Neural progenitor cell (in vitro differentiated cells): ENCODE measurements around the gene MINDY3. TPM values are rescaled to one million over a fixed set of nuclear protein-coding genes. Genes with fewer than 3 reads are reported as not detected.
"Not testable (repeated sequence)": the region's sequence is repeated elsewhere in the genome, so short reads cannot be mapped to it uniquely, and the experiment has no call there.

Experiments used
- DNase-seq: peaks from one replicate; pipeline ENCODE4 v3.0.0-alpha.2; 2016; ENCODE audit warnings: low spot score
- H2AFZ ChIP-seq: fragments of 200-600 bp; sonication (generic); replicated peaks from 2 replicates; pipeline ENCODE4 v1.6.1; 2016; ENCODE audit warnings: antibody characterized with exemption
- H3F3A ChIP-seq: fragments of 200-600 bp; sonication (generic); 2 replicates; pipeline ENCODE4 v1.6.1; 2016; ENCODE audit warnings: antibody characterized with exemption, low read depth
- H3K27ac ChIP-seq: fragments of 200-600 bp; sonication (generic); 2 replicates; pipeline ENCODE4 v1.5.1; 2016; ENCODE audit warnings: mild to moderate bottlenecking
- H3K27me3 ChIP-seq: fragments of 200-600 bp; sonication (generic); 2 replicates; pipeline ENCODE4 v1.6.1; 2016; ENCODE audit warnings: mild to moderate bottlenecking, moderate library complexity
- H3K36me3 ChIP-seq: fragments of 200-600 bp; sonication (generic); 2 replicates; pipeline ENCODE4 v1.5.1; 2016
- H3K4me1 ChIP-seq: fragments of 200-600 bp; sonication (generic); 2 replicates; pipeline ENCODE4 v1.6.1; 2016; ENCODE audit warnings: mixed run types
- H3K4me2 ChIP-seq: fragments of 200-600 bp; sonication (generic); 2 replicates; pipeline ENCODE4 v1.6.1; 2016
- H3K4me3 ChIP-seq: fragments of 200-600 bp; sonication (generic); 2 replicates; pipeline ENCODE4 v1.5.1; 2016
- H3K79me2 ChIP-seq: fragments of 200-600 bp; sonication (generic); 2 replicates; pipeline ENCODE4 v1.6.1; 2016; ENCODE audit warnings: low read depth
- H3K9ac ChIP-seq: fragments of 200-600 bp; sonication (generic); 2 replicates; pipeline ENCODE4 v1.6.1; 2016
- H3K9me3 ChIP-seq: fragments of 200-600 bp; sonication (generic); 2 replicates; pipeline ENCODE4 v1.5.1; 2016; ENCODE audit warnings: low read depth
- H4K20me1 ChIP-seq: fragments of 200-600 bp; sonication (generic); 2 replicates; pipeline ENCODE4 v1.6.1; 2016; ENCODE audit warnings: low read depth
- H3K27ac Mint-ChIP-seq: 3 replicates; pipeline ENCODE4 v1.8.0; 2021; ENCODE audit warnings: mixed read lengths
- H3K27me3 Mint-ChIP-seq: 2 replicates; pipeline ENCODE4 v1.8.0; 2022; ENCODE audit warnings: low read depth, mild to moderate bottlenecking, inconsistent platforms, moderate library complexity, mixed read lengths; ENCODE audit not compliant: insufficient read depth
- H3K36me3 Mint-ChIP-seq: 3 replicates; pipeline ENCODE4 v1.8.0; 2021; ENCODE audit warnings: mixed read lengths
- H3K4me1 Mint-ChIP-seq: 3 replicates; pipeline ENCODE4 v1.8.0; 2021; ENCODE audit warnings: mixed read lengths
- H3K4me3 Mint-ChIP-seq: 3 replicates; pipeline ENCODE4 v1.8.0; 2021; ENCODE audit warnings: mild to moderate bottlenecking, moderate library complexity, mixed read lengths
- H3K9me3 Mint-ChIP-seq: 3 replicates; pipeline ENCODE4 v1.8.0; 2020; ENCODE audit warnings: mixed read lengths
- EZH2 ChIP-seq: fragments of 200-600 bp; sonication (generic); IDR thresholded peaks from 2 replicates; pipeline ENCODE4 v1.6.1; 2017; ENCODE audit warnings: antibody characterized with exemption, mild to moderate bottlenecking, moderate library complexity
- EZH2phosphoT487 ChIP-seq: fragments of 200-600 bp; sonication (generic); IDR thresholded peaks from 2 replicates; pipeline ENCODE4 v1.6.1; 2017; ENCODE audit warnings: antibody characterized with exemption
- total RNA-seq: library from RNA; depleted of rRNA; stranded (reverse); fragments of >200 nt; gene quantifications from 2 replicates; pipeline ENCODE4 v1.2.3, GENCODE V29; 2015; ENCODE audit warnings: low replicate concordance
- TF ChIP-seq, protein P1 (sequence below): fragments of 200-600 bp; sonication (generic); IDR thresholded peaks from 2 replicates; pipeline ENCODE4 v1.5.1; 2017; ENCODE audit warnings: antibody characterized with exemption, mild to moderate bottlenecking

The MINDY3 gene
- total RNA-seq, 1 donor from 2014 or later: 28.2 TPM

- no peak overlapping the region for H3K4me3 Mint-ChIP-seq
- H3K4me3 ChIP-seq: no peak overlapping the region
- H3K9ac ChIP-seq: no peak overlapping the region
- no peaks in the 10 kb centered on the region for H3K79me2 ChIP-seq
- DNase-seq: no peak
- H3K36me3 ChIP-seq: no peaks in the 10 kb centered on the region
- peaks cover 25% of the 10 kb centered on the region for H3K36me3 Mint-ChIP-seq
- no peaks in the 10 kb centered on the region for H4K20me1 ChIP-seq
- no peaks in the 10 kb centered on the region for H3K4me1 ChIP-seq
- H3K27me3 Mint-ChIP-seq: no peaks in the 10 kb centered on the region
- no peak overlapping the region for H3K4me2 ChIP-seq
- no peaks in the 10 kb centered on the region for H3F3A ChIP-seq
- no peaks in the 10 kb centered on the region for H3K27me3 ChIP-seq
- TF ChIP-seq, protein P1, sequence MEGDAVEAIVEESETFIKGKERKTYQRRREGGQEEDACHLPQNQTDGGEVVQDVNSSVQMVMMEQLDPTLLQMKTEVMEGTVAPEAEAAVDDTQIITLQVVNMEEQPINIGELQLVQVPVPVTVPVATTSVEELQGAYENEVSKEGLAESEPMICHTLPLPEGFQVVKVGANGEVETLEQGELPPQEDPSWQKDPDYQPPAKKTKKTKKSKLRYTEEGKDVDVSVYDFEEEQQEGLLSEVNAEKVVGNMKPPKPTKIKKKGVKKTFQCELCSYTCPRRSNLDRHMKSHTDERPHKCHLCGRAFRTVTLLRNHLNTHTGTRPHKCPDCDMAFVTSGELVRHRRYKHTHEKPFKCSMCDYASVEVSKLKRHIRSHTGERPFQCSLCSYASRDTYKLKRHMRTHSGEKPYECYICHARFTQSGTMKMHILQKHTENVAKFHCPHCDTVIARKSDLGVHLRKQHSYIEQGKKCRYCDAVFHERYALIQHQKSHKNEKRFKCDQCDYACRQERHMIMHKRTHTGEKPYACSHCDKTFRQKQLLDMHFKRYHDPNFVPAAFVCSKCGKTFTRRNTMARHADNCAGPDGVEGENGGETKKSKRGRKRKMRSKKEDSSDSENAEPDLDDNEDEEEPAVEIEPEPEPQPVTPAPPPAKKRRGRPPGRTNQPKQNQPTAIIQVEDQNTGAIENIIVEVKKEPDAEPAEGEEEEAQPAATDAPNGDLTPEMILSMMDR: no peak
- no peak for TF ChIP-seq EZH2phosphoT487
- no peak for TF ChIP-seq EZH2
- no peaks in the 10 kb centered on the region for H3K9me3 Mint-ChIP-seq
- no peaks in the 10 kb centered on the region for H3K9me3 ChIP-seq
- no peak overlapping the region for H3K27ac Mint-ChIP-seq
- H2AFZ ChIP-seq: no peak overlapping the region
- H3K4me1 Mint-ChIP-seq: no peaks in the 10 kb centered on the region
- no peak overlapping the region for H3K27ac ChIP-seq
These were observed 78.8 kb downstream of the MINDY3 start for GRCh38 chr10:15781381-15781960.

- DNase-seq: no peak
- H3K27ac Mint-ChIP-seq: no peak overlapping the region
- H3K9me3 Mint-ChIP-seq: no peaks in the 10 kb centered on the region
- Histone ChIP-seq H3K27me3 (no peaks in the 10 kb centered on the region), H3K4me1 (no peaks in the 10 kb centered on the region), H4K20me1 (no peaks in the 10 kb centered on the region), H3K9ac (no peak overlapping the region), H2AFZ (no peak overlapping the region), H3K27ac (no peak overlapping the region), H3K36me3 (no peaks in the 10 kb centered on the region), H3K9me3 (no peaks in the 10 kb centered on the region), H3K4me3 (no peak overlapping the region), H3K4me2 (no peak overlapping the region), H3F3A (no peaks in the 10 kb centered on the region), H3K79me2 (no peaks in the 10 kb centered on the region)
- TF ChIP-seq, protein P1: no peak
- no peak for TF ChIP-seq EZH2phosphoT487
- no peak for TF ChIP-seq EZH2
- H3K4me1 Mint-ChIP-seq: no peaks in the 10 kb centered on the region
- peaks cover 24% of the 10 kb centered on the region for H3K36me3 Mint-ChIP-seq
- H3K27me3 Mint-ChIP-seq: no peaks in the 10 kb centered on the region
- H3K4me3 Mint-ChIP-seq: no peak overlapping the region
These were observed 79.8 kb downstream of the MINDY3 start for GRCh38 chr10:15780353-15781135.

- Histone ChIP-seq H3F3A (no peaks in the 10 kb centered on the region), H3K4me3 (no peak overlapping the region), H4K20me1 (no peaks in the 10 kb centered on the region), H3K9ac (no peak overlapping the region), H3K79me2 (no peaks in the 10 kb centered on the region), H3K27ac (no peak overlapping the region), H3K4me1 (no peaks in the 10 kb centered on the region), H2AFZ (no peak overlapping the region), H3K4me2 (no peak overlapping the region), H3K36me3 (no peaks in the 10 kb centered on the region), H3K27me3 (no peaks in the 10 kb centered on the region), H3K9me3 (no peaks in the 10 kb centered on the region)
- H3K36me3 Mint-ChIP-seq: peaks cover 18% of the 10 kb centered on the region
- H3K4me3 Mint-ChIP-seq: no peak overlapping the region
- no peak overlapping the region for H3K27ac Mint-ChIP-seq
- H3K27me3 Mint-ChIP-seq: no peaks in the 10 kb centered on the region
- no peak for DNase-seq
- no peaks in the 10 kb centered on the region for H3K9me3 Mint-ChIP-seq
- TF ChIP-seq, protein P1: no peak
- TF ChIP-seq EZH2phosphoT487 (no peak), EZH2 (no peak)
- no peaks in the 10 kb centered on the region for H3K4me1 Mint-ChIP-seq
These were observed 84.8 kb downstream of the MINDY3 start for GRCh38 chr10:15775513-15775912.

DNA sequence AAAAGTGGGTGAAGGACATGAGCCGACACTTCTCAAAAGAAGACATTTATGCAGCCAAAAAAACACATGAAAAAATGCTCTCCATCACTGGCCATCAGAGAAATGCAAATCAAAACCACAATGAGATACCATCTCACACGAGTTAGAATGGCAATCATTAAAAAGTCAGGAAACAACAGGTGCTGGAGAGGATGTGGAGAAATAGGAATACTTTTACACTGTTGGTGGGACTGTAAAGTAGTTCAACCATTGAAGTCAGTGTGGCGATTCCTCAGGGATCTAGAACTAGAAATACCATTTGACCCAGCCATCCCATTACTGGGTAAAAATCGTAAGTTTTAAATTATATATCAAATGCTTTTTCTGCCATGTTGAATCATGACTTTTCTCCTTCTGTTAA is 85.8 kb downstream of the MINDY3 start:
- not testable (repeated sequence) for H3K27ac Mint-ChIP-seq, H3F3A ChIP-seq, DNase-seq, H3K9ac ChIP-seq, H3K4me1 ChIP-seq, H3K36me3 ChIP-seq, H2AFZ ChIP-seq, H4K20me1 ChIP-seq, H3K9me3 Mint-ChIP-seq, H3K4me1 Mint-ChIP-seq, H3K27me3 ChIP-seq, H3K27ac ChIP-seq, H3K4me2 ChIP-seq, H3K4me3 ChIP-seq, H3K9me3 ChIP-seq, H3K27me3 Mint-ChIP-seq, H3K79me2 ChIP-seq, H3K4me3 Mint-ChIP-seq
- H3K36me3 Mint-ChIP-seq: peaks cover 18% of the 10 kb centered on the region
